H9 (cell line): ENCODE results near the gene KAZN. TPM values are rescaled to one million over a fixed set of nuclear protein-coding genes. Genes with fewer than 3 reads are reported as not detected.

Experiments used
- DNase-seq: peaks from one replicate; pipeline ENCODE4 v3.0.0-alpha.2; 2017
- H2AFZ ChIP-seq: one replicate; pipeline ENCODE4 v1.6.1; 2013; ENCODE audit warnings: mild to moderate bottlenecking, low read length, control low read depth, moderate library complexity
- H2AK5ac ChIP-seq: 2 replicates; pipeline ENCODE4 v1.6.1; 2013; ENCODE audit warnings: low read length, control low read depth, mixed read lengths; ENCODE audit not compliant: insufficient read length
- H2BK120ac ChIP-seq: one replicate; pipeline ENCODE4 v1.6.1; 2013; ENCODE audit warnings: low read depth, mild to moderate bottlenecking, low read length, control low read depth, inconsistent platforms; ENCODE audit not compliant: poor library complexity, severe bottlenecking
- H2BK12ac ChIP-seq: 2 replicates; pipeline ENCODE4 v1.6.1; 2013; ENCODE audit warnings: low read length, control low read depth, mixed read lengths, low read depth; ENCODE audit not compliant: insufficient read length
- H2BK15ac ChIP-seq: 2 replicates; pipeline ENCODE4 v1.6.1; 2013; ENCODE audit warnings: low read depth, low read length, control low read depth
- H2BK20ac ChIP-seq: one replicate; pipeline ENCODE4 v1.6.1; 2013; ENCODE audit warnings: low read depth, mild to moderate bottlenecking, low read length, control low read depth, inconsistent platforms; ENCODE audit not compliant: poor library complexity, severe bottlenecking
- H2BK5ac ChIP-seq: 2 replicates; pipeline ENCODE4 v1.6.1; 2013; ENCODE audit warnings: low read length, control low read depth, mixed read lengths; ENCODE audit not compliant: insufficient read length
- H3K14ac ChIP-seq: 2 replicates; pipeline ENCODE4 v1.6.1; 2013; ENCODE audit warnings: low read length, control low read depth; ENCODE audit not compliant: insufficient read depth
- H3K18ac ChIP-seq: 2 replicates; pipeline ENCODE4 v1.6.1; 2013; ENCODE audit warnings: low read depth, mild to moderate bottlenecking, mixed read lengths, low read length, control low read depth; ENCODE audit not compliant: insufficient read length
- H3K23ac ChIP-seq: 2 replicates; pipeline ENCODE4 v1.6.1; 2013; ENCODE audit warnings: low read length, control low read depth, mixed read lengths, low read depth; ENCODE audit not compliant: insufficient read length
- H3K23me2 ChIP-seq: 2 replicates; pipeline ENCODE4 v1.6.1; 2013; ENCODE audit warnings: low read depth, mild to moderate bottlenecking, mixed read lengths, low read length, control low read depth; ENCODE audit not compliant: insufficient read length, poor library complexity, severe bottlenecking
- H3K27ac ChIP-seq: 2 replicates; pipeline ENCODE4 v1.5.1; 2013; ENCODE audit warnings: low read length, control low read depth, mixed read lengths, low read depth; ENCODE audit not compliant: insufficient read length
- H3K27me3 ChIP-seq: 2 replicates; pipeline ENCODE4 v1.6.1; 2013; ENCODE audit warnings: low read length, control low read depth, inconsistent platforms; ENCODE audit not compliant: insufficient read depth
- H3K4ac ChIP-seq: 2 replicates; pipeline ENCODE4 v1.6.1; 2013; ENCODE audit warnings: low read depth, mild to moderate bottlenecking, control low read depth, inconsistent platforms, low read length, moderate library complexity
- H3K4me1 ChIP-seq: 2 replicates; pipeline ENCODE4 v1.6.1; 2013; ENCODE audit warnings: low read length, control low read depth, inconsistent platforms; ENCODE audit not compliant: insufficient read depth
- H3K4me2 ChIP-seq: 2 replicates; pipeline ENCODE4 v1.6.1; 2013; ENCODE audit warnings: low read length, control low read depth, mixed read lengths; ENCODE audit not compliant: insufficient read length, insufficient read depth
- H3K56ac ChIP-seq: 2 replicates; pipeline ENCODE4 v1.6.1; 2013; ENCODE audit warnings: low read depth, mild to moderate bottlenecking, mixed read lengths, low read length, control low read depth; ENCODE audit not compliant: insufficient read length
- H3K79me1 ChIP-seq: 2 replicates; pipeline ENCODE4 v1.6.1; 2013; ENCODE audit warnings: low read depth, mild to moderate bottlenecking, moderate library complexity, low read length, control low read depth, inconsistent platforms; ENCODE audit not compliant: insufficient read depth, poor library complexity, severe bottlenecking
- H3K79me2 ChIP-seq: 2 replicates; pipeline ENCODE4 v1.6.1; 2013; ENCODE audit warnings: low read length, control low read depth, inconsistent platforms; ENCODE audit not compliant: insufficient read depth
- H3K9ac ChIP-seq: 2 replicates; pipeline ENCODE4 v1.6.1; 2013; ENCODE audit warnings: low read length, control low read depth, mixed read lengths; ENCODE audit not compliant: insufficient read length; ENCODE audit errors: extremely low read depth
- H3K9me3 ChIP-seq: one replicate; pipeline ENCODE4 v1.6.1; 2013; ENCODE audit warnings: low read depth, low read length, inconsistent platforms; ENCODE audit not compliant: control insufficient read depth
- H3T11ph ChIP-seq: one replicate; pipeline ENCODE4 v1.6.1; 2013; ENCODE audit warnings: mild to moderate bottlenecking, low read length, control low read depth, inconsistent platforms
- H4K20me1 ChIP-seq: one replicate; pipeline ENCODE4 v1.6.1; 2013; ENCODE audit not compliant: control insufficient read depth, insufficient read length, insufficient read depth
- H4K5ac ChIP-seq: 2 replicates; pipeline ENCODE4 v1.6.1; 2013; ENCODE audit warnings: low read depth, mild to moderate bottlenecking, mixed read lengths, low read length, control low read depth; ENCODE audit not compliant: insufficient read length
- H4K8ac ChIP-seq: replicated peaks from 2 replicates; pipeline ENCODE4 v1.6.1; 2013; ENCODE audit warnings: low read length, control low read depth, mixed read lengths, low read depth; ENCODE audit not compliant: insufficient read length
- H4K91ac ChIP-seq: 2 replicates; pipeline ENCODE4 v1.6.1; 2013; ENCODE audit warnings: low read depth, mild to moderate bottlenecking, moderate library complexity, mixed read lengths, low read length, control low read depth; ENCODE audit not compliant: insufficient read length
- H3K27ac Mint-ChIP-seq, 3 experiments: 2 replicates in 2 of 3; 3 replicates in 1 of 3; pipeline ENCODE4 v1.8.0; 2020 to 2021; ENCODE audit warnings: mixed read lengths in 3 of 3, mild to moderate bottlenecking in 1 of 3, moderate library complexity in 1 of 3
- H3K27me3 Mint-ChIP-seq: 2 replicates; pipeline ENCODE4 v1.8.0; 2021; ENCODE audit warnings: low read depth, mild to moderate bottlenecking, moderate library complexity, mixed read lengths
- H3K36me3 Mint-ChIP-seq, 3 experiments: 2 replicates in 2 of 3; 3 replicates in 1 of 3; pipeline ENCODE4 v1.8.0; 2020 to 2021; ENCODE audit warnings: low read depth in 3 of 3, mixed read lengths in 3 of 3; ENCODE audit not compliant: insufficient read depth in 1 of 3
- H3K4me1 Mint-ChIP-seq, 2 experiments: 2 replicates each; pipeline ENCODE4 v1.8.0; 2020; ENCODE audit warnings: mixed read lengths in 2 of 2
- H3K4me3 Mint-ChIP-seq, 2 experiments: 2 replicates in 1 of 2; 3 replicates in 1 of 2; pipeline ENCODE4 v1.8.0; 2020 to 2021; ENCODE audit warnings: mild to moderate bottlenecking in 2 of 2, mixed read lengths in 2 of 2, moderate library complexity in 1 of 2
- H3K9me3 Mint-ChIP-seq, 2 experiments: 2 replicates in 1 of 2; 3 replicates in 1 of 2; pipeline ENCODE4 v1.8.0; 2020; ENCODE audit warnings: mild to moderate bottlenecking in 2 of 2, mixed read lengths in 2 of 2, moderate library complexity in 1 of 2
- CTCF ChIP-seq: fragments of 200-600 bp; sonication (generic); conservative IDR thresholded peaks from 3 replicates; pipeline ENCODE4 v1.8.0; 2021; ENCODE audit warnings: antibody characterized with exemption, mild to moderate bottlenecking
- WGBS: extraction: QIAGEN DNeasy Blood & Tissue Kit; methylation state at CpG from one replicate; pipeline ENCODE4 v1.1.7; 2013; ENCODE audit warnings: missing lambda C conversion rate, low lambda C conversion rate, mixed read lengths; ENCODE audit not compliant: insufficient read length; ENCODE audit errors: extremely low coverage; 5-methylcytosine and 5-hydroxymethylcytosine counted together
- total RNA-seq: library from RNA; stranded (reverse); gene quantifications from 2 replicates; pipeline ENCODE4 v1.2.1, GENCODE V29; 2021

KAZN gene
- total RNA-seq, 1 experiment from 2014 or later: 7.6 TPM

GRCh38 chr1:14642712-14643111 is 44.2 kb downstream of the KAZN start:
- Histone ChIP-seq H2BK5ac (no peak overlapping the region), H2AK5ac (no peak overlapping the region), H2BK120ac (no peak overlapping the region), H3K14ac (no peak overlapping the region), H3T11ph (no peak overlapping the region), H3K4ac (no peak overlapping the region), H3K9ac (no peak overlapping the region), H3K23me2 (no peaks in the 10 kb centered on the region), H4K5ac (no peak overlapping the region), H3K27me3 (no peaks in the 10 kb centered on the region), H3K4me1 (no peaks in the 10 kb centered on the region), H3K4me2 (no peak overlapping the region), H2BK20ac (no peak overlapping the region), H3K79me2 (no peaks in the 10 kb centered on the region), H3K23ac (no peak overlapping the region), H3K56ac (no peak overlapping the region), H2AFZ (no peak overlapping the region), H4K8ac (no peak overlapping the region), H4K20me1 (no peaks in the 10 kb centered on the region), H3K18ac (no peak overlapping the region), H3K79me1 (no peaks in the 10 kb centered on the region), H3K27ac (no peak overlapping the region), H4K91ac (no peak overlapping the region), H3K9me3 (no peaks in the 10 kb centered on the region), H2BK15ac (no peak overlapping the region), H2BK12ac (no peak overlapping the region)
- DNase-seq: no peak
- peaks cover 4% of the 10 kb centered on the region in 2 experiments; a peak in 3 of 4 replicates for H3K4me1 Mint-ChIP-seq
- no peak overlapping the region for H3K27ac Mint-ChIP-seq
- peaks cover 15% of the 10 kb centered on the region in 2 experiments for H3K9me3 Mint-ChIP-seq
- peaks cover 1% of the 10 kb centered on the region for H3K27me3 Mint-ChIP-seq
- TF ChIP-seq CTCF: no peak
- peaks cover 3 to 15% (median 14%) of the 10 kb centered on the region in 3 experiments; a peak in 6 of 7 replicates for H3K36me3 Mint-ChIP-seq
- no CpG with 5 or more reads among the region's 3 CpGs for WGBS
- H3K4me3 Mint-ChIP-seq: no peak overlapping the region
